Measurements from ENCODE around the gene FAM20C. TPM values are rescaled to one million over a fixed set of nuclear protein-coding genes. Genes with fewer than 3 reads are reported as not detected.
A peak's percentile ranks its signal among the peaks of the same experiment; 100 is the strongest.

The FAM20C gene
- total RNA-seq, 6 donors from 2014 or later: 17.7 to 53.7 (median 46.8) TPM

DNA sequence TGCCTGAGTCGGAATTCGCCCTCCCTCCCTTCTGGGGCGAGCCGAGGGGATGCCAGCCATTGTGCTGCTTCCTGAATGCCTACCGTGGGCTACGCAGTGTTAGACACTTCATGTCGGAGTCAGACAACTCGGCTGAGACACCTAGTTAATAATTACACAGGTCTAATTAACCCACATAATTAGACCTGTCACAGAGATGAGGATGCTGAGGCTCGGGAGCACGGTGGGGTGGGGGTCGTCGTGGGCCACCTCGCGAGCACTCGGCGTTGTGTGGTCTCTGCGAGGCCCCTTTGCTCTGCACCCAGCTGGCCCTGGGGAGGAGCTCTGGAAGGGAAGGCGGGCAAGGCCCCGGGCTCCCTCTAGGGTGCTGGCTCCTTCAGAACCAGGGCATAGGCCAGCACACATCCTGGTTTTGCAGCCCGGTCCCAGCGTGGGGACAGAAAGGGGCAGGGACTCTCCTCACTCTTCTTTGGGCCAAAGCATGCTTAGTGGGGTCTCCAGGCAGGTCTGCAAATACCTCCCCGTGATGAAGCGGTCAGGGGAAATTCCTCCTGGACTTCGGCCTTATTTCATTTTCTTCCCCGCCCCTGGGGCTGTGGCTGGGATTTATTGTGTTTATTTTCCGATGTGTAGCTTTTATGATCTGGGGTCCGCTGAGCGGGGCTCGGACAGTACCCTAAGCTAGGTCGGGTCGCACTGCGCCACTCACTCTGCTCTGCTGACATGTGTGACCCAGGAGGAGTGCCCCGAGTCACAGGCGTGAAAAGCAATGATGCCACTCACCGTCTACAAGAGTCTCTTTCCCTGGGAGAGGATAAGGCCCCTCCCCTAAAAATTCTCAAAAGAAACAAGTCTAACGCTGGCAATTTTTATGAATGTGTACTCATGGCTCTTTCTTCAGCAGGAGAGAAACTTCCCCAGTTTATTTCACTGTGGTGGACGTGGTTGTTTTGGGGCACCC lies 92.7 kb downstream of the FAM20C start:
- ATAC-seq (ENCODE audit: low FRiP score in 2 of 2) (peak in 1 of 2 donors; percentile 41), DNase-seq (no peak)
- Histone ChIP-seq H3K4me3 (no peak overlapping the region), H3K36me3 (no peaks in the 10 kb centered on the region), H3K27ac (no peak overlapping the region), H3K9me3 (no peaks in the 10 kb centered on the region), H3K4me1 (peaks cover 0 to 6% (median 5%) of the 10 kb centered on the region in 4 donors), H3K27me3 (peaks cover 0 to 12% (median 8%) of the 10 kb centered on the region in 4 donors)
- TF ChIP-seq, protein P1, sequence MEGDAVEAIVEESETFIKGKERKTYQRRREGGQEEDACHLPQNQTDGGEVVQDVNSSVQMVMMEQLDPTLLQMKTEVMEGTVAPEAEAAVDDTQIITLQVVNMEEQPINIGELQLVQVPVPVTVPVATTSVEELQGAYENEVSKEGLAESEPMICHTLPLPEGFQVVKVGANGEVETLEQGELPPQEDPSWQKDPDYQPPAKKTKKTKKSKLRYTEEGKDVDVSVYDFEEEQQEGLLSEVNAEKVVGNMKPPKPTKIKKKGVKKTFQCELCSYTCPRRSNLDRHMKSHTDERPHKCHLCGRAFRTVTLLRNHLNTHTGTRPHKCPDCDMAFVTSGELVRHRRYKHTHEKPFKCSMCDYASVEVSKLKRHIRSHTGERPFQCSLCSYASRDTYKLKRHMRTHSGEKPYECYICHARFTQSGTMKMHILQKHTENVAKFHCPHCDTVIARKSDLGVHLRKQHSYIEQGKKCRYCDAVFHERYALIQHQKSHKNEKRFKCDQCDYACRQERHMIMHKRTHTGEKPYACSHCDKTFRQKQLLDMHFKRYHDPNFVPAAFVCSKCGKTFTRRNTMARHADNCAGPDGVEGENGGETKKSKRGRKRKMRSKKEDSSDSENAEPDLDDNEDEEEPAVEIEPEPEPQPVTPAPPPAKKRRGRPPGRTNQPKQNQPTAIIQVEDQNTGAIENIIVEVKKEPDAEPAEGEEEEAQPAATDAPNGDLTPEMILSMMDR (IDR thresholded peaks at IDR 0.05): no peak
- TF ChIP-seq POLR2A (IDR thresholded peaks at IDR 0.05) (no peak), POLR2AphosphoS5 (IDR thresholded peaks at IDR 0.05) (no peak), EP300 (IDR thresholded peaks at IDR 0.05) (no peak)
- WGBS, 2 donors: 71 to 72% methylated on average over 29 to 37 of the region's 37 CpGs

DNA sequence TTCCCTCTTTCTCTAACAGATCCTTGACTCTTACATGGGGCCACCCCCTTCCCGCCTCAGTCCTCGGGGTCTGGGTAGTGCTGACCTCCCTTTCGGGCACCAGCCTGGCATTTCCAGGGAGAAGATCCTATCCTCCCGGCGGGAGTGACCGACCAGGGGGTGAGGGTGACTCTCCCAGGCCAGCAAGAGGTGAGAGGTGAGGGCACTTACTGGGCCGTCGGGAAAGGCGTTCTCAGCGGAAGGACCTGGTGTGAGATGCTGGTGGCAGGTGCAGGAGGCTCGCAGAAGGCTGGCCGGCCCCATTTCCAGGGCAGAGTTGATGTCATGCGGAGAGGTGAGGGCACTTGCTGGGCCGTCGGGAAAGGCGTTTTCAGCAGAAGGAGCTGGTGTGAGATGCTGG lies 93.4 kb downstream of the FAM20C start:
- no peak for TF ChIP-seq POLR2A (IDR thresholded peaks at IDR 0.05)
- TF ChIP-seq EP300 (IDR thresholded peaks at IDR 0.05): no peak
- TF ChIP-seq, protein P1 (IDR thresholded peaks at IDR 0.05): no peak
- no peak for TF ChIP-seq POLR2AphosphoS5 (IDR thresholded peaks at IDR 0.05)
- Histone ChIP-seq H3K9me3 (no peaks in the 10 kb centered on the region), H3K27ac (no peak overlapping the region), H3K36me3 (no peaks in the 10 kb centered on the region), H3K4me1 (peaks cover 0 to 12% (median 11%) of the 10 kb centered on the region in 4 donors), H3K27me3 (peaks cover 0 to 19% (median 15%) of the 10 kb centered on the region in 4 donors), H3K4me3 (no peak overlapping the region)
- DNase-seq (no peak), ATAC-seq (ENCODE audit: low FRiP score in 2 of 2) (no peak)
- whole genome bisulfite sequencing, 2 donors: 81 to 85% methylated on average over 15 to 16 of the region's 16 CpGs

GRCh38 chr7:286266-286665 lies 93.9 kb downstream of the FAM20C start:
- no peaks in the 10 kb centered on the region for H3K9me3 ChIP-seq
- ATAC-seq (ENCODE audit: low FRiP score in 2 of 2): no peak
- WGBS, 2 donors: 86 to 88% methylated on average over 14 to 18 of the region's 18 CpGs
- H3K27me3 ChIP-seq: peaks cover 0 to 22% (median 17%) of the 10 kb centered on the region in 4 donors
- TF ChIP-seq POLR2A (IDR thresholded peaks at IDR 0.05) (no peak), POLR2AphosphoS5 (IDR thresholded peaks at IDR 0.05) (no peak), EP300 (IDR thresholded peaks at IDR 0.05) (no peak)
- TF ChIP-seq, protein P1 (IDR thresholded peaks at IDR 0.05): no peak
- H3K27ac ChIP-seq: no peak overlapping the region
- H3K4me3 ChIP-seq: no peak overlapping the region
- peaks cover 0 to 18% (median 13%) of the 10 kb centered on the region in 4 donors for H3K4me1 ChIP-seq
- no peaks in the 10 kb centered on the region for H3K36me3 ChIP-seq
- DNase-seq: no peak

DNA sequence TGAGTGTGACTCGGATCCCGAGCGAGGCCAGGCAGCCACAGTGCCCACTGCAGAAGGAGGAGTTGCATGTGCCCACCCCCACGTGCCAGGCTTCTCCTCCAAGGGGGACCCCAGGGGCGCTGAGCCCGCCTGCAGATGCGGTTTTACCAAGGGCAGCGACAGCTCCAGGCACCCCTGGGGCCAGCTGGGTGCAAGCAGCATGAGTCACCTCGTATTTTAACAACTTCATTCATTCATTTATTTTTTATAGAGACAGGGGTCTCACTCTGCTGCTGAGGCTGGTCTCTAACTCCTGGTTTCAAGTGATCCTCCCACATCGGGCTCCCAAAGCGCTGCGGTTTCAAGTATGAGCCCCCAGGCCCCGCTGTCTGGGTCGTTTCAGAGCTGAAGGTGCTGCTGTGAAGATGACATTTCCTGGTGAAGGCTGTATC lies 96.3 kb downstream of the FAM20C start:
- 72 to 79% methylated on average over 12 to 14 of the region's 14 CpGs for WGBS, 2 donors
- ATAC-seq (ENCODE audit: low FRiP score in 2 of 2): no peak

More for the DNA sequence above, 96.3 kb downstream of the FAM20C start:
- Histone ChIP-seq H3K27ac (no peak overlapping the region), H3K4me1 (peaks cover 0 to 24% (median 15%) of the 10 kb centered on the region in 4 donors), H3K36me3 (no peaks in the 10 kb centered on the region), H3K27me3 (peaks cover 0 to 22% (median 17%) of the 10 kb centered on the region in 4 donors), H3K9me3 (no peaks in the 10 kb centered on the region), H3K4me3 (no peak overlapping the region)
- TF ChIP-seq POLR2AphosphoS5 (IDR thresholded peaks at IDR 0.05) (no peak), EP300 (IDR thresholded peaks at IDR 0.05) (no peak), POLR2A (IDR thresholded peaks at IDR 0.05) (no peak)
- TF ChIP-seq, protein P1 (IDR thresholded peaks at IDR 0.05): no peak
- DNase-seq: peak in 1 of 2 donors; percentile 12

Measured in upper lobe of left lung (tissue), 6 donors.